Astrocyte (in vitro differentiated cells and primary cell): Measurements from ENCODE around the gene ARHGEF3. TPM values are rescaled to one million over a fixed set of nuclear protein-coding genes. Genes with fewer than 3 reads are reported as not detected.

Source experiments
- DNase-seq: peaks from one replicate; pipeline ENCODE4 v3.0.0-alpha.2; 2010; ENCODE audit warnings: low read depth
- FAIRE-seq: peaks from 2 replicates; lab custom pipeline; 2011; peaks lifted over from hg19 to GRCh38; lab: Jason Lieb, UNC
- H2AFZ ChIP-seq: 2 replicates; pipeline ENCODE4 v1.6.0; 2012; ENCODE audit warnings: low read depth, low read length, inconsistent platforms
- H3K27ac ChIP-seq: 2 replicates; pipeline ENCODE4 v1.5.1; 2011; ENCODE audit warnings: low read depth, low read length, inconsistent platforms
- H3K27me3 ChIP-seq: 2 replicates; pipeline ENCODE4 v1.6.0; 2011; ENCODE audit warnings: low read length, inconsistent platforms; ENCODE audit not compliant: insufficient read depth
- H3K36me3 ChIP-seq: 2 replicates; pipeline ENCODE4 v1.5.1; 2011; ENCODE audit warnings: low read length, inconsistent platforms; ENCODE audit not compliant: insufficient read depth
- H3K4me1 ChIP-seq: 2 replicates; pipeline ENCODE4 v1.5.1; 2011; ENCODE audit warnings: low read length, inconsistent platforms; ENCODE audit not compliant: insufficient read depth
- H3K4me2 ChIP-seq: 2 replicates; pipeline ENCODE4 v1.6.0; 2012; ENCODE audit warnings: low read length, inconsistent platforms
- H3K4me3 ChIP-seq: 2 replicates; pipeline ENCODE4 v1.5.1; 2011; ENCODE audit warnings: low read depth, mild to moderate bottlenecking, low read length, inconsistent platforms; ENCODE audit not compliant: insufficient read depth
- H3K79me2 ChIP-seq: 2 replicates; pipeline ENCODE4 v1.6.0; 2012; ENCODE audit warnings: mild to moderate bottlenecking, low read length, inconsistent platforms; ENCODE audit not compliant: insufficient read depth
- H3K9ac ChIP-seq: 2 replicates; pipeline ENCODE4 v1.6.0; 2012; ENCODE audit warnings: mild to moderate bottlenecking, low read length, inconsistent platforms
- H3K9me3 ChIP-seq: 2 replicates; pipeline ENCODE4 v1.5.1; 2012; ENCODE audit warnings: low read depth, mild to moderate bottlenecking, low read length, inconsistent platforms; ENCODE audit not compliant: insufficient read depth
- H4K20me1 ChIP-seq: 2 replicates; pipeline ENCODE4 v1.6.0; 2012; ENCODE audit warnings: low read length, inconsistent platforms; ENCODE audit not compliant: insufficient read depth
- H3K27ac Mint-ChIP-seq: one replicate; pipeline ENCODE4 v1.8.0; 2021; ENCODE audit warnings: mild to moderate bottlenecking, mixed read lengths; ENCODE audit not compliant: unreplicated experiment
- H3K27me3 Mint-ChIP-seq: one replicate; pipeline ENCODE4 v1.8.0; 2021; ENCODE audit warnings: low read depth, mixed read lengths; ENCODE audit not compliant: unreplicated experiment
- H3K36me3 Mint-ChIP-seq: one replicate; pipeline ENCODE4 v1.8.0; 2021; ENCODE audit warnings: low read depth, mixed read lengths; ENCODE audit not compliant: unreplicated experiment
- H3K4me1 Mint-ChIP-seq: one replicate; pipeline ENCODE4 v1.8.0; 2021; ENCODE audit warnings: low read depth, mixed read lengths; ENCODE audit not compliant: unreplicated experiment
- H3K4me3 Mint-ChIP-seq: one replicate; pipeline ENCODE4 v1.8.0; 2021; ENCODE audit warnings: mild to moderate bottlenecking, moderate library complexity, mixed read lengths; ENCODE audit not compliant: unreplicated experiment
- H3K9me3 Mint-ChIP-seq: one replicate; pipeline ENCODE4 v1.8.0; 2021; ENCODE audit warnings: mild to moderate bottlenecking, mixed read lengths; ENCODE audit not compliant: unreplicated experiment
- CTCF ChIP-seq: IDR thresholded peaks from 2 replicates; pipeline ENCODE4 v1.5.1; 2011; ENCODE audit warnings: low read depth, mild to moderate bottlenecking, inconsistent platforms, low read length, moderate library complexity; ENCODE audit not compliant: insufficient read depth
- EZH2 ChIP-seq: IDR thresholded peaks from 2 replicates; pipeline ENCODE4 v1.6.1; 2012; ENCODE audit warnings: mild to moderate bottlenecking, low read length, inconsistent platforms; ENCODE audit not compliant: insufficient read depth
- total RNA-seq: library from RNA; stranded (reverse); gene quantifications from 2 replicates; pipeline ENCODE4 v1.2.1, GENCODE V29; 2021

The ARHGEF3 gene
- total RNA-seq, 1 donor from 2014 or later: 14.9 TPM

GRCh38 chr3:56764184-56764583 is 37.6 kb downstream of the ARHGEF3 start:
- Histone ChIP-seq H4K20me1 (no peaks in the 10 kb centered on the region), H3K9ac (no peak overlapping the region), H2AFZ (no peak overlapping the region), H3K9me3 (no peaks in the 10 kb centered on the region), H3K4me3 (no peak overlapping the region), H3K4me2 (no peak overlapping the region), H3K4me1 (peaks cover 4% of the 10 kb centered on the region), H3K27ac (no peak overlapping the region), H3K36me3 (no peaks in the 10 kb centered on the region), H3K27me3 (no peaks in the 10 kb centered on the region), H3K79me2 (no peaks in the 10 kb centered on the region)
- peaks cover 13% of the 10 kb centered on the region for H3K4me1 Mint-ChIP-seq
- TF ChIP-seq CTCF (no peak), EZH2 (no peak)
- FAIRE-seq: no peak
- peaks cover 6% of the 10 kb centered on the region for H3K36me3 Mint-ChIP-seq
- H3K4me3 Mint-ChIP-seq: no peak overlapping the region
- DNase-seq: no peak
- H3K27ac Mint-ChIP-seq: no peak overlapping the region
- H3K9me3 Mint-ChIP-seq: peaks cover 2% of the 10 kb centered on the region
- H3K27me3 Mint-ChIP-seq: no peaks in the 10 kb centered on the region

GRCh38 chr3:56763233-56763632 is 38.5 kb downstream of the ARHGEF3 start:
- no peaks in the 10 kb centered on the region for H3K27me3 ChIP-seq
- H3K4me3 Mint-ChIP-seq: no peak overlapping the region
- peaks cover 12% of the 10 kb centered on the region for H3K4me1 Mint-ChIP-seq
- H3K9me3 ChIP-seq: no peaks in the 10 kb centered on the region
- peaks cover 6% of the 10 kb centered on the region for H3K36me3 Mint-ChIP-seq
- no peaks in the 10 kb centered on the region for H3K27me3 Mint-ChIP-seq
- peaks cover 2% of the 10 kb centered on the region for H3K9me3 Mint-ChIP-seq
- no peak overlapping the region for H3K9ac ChIP-seq
- no peaks in the 10 kb centered on the region for H3K79me2 ChIP-seq
- TF ChIP-seq EZH2: no peak
- TF ChIP-seq CTCF: no peak
- no peak overlapping the region for H3K4me3 ChIP-seq
- no peaks in the 10 kb centered on the region for H4K20me1 ChIP-seq
- H3K4me1 ChIP-seq: peaks cover 10% of the 10 kb centered on the region
- no peak for DNase-seq
- no peak overlapping the region for H3K27ac ChIP-seq
- H3K4me2 ChIP-seq: no peak overlapping the region
- H3K36me3 ChIP-seq: no peaks in the 10 kb centered on the region
- no peak overlapping the region for H3K27ac Mint-ChIP-seq
- no peak overlapping the region for H2AFZ ChIP-seq
- FAIRE-seq: no peak

GRCh38 chr3:56762718-56763117 is 39.0 kb downstream of the ARHGEF3 start:
- Histone ChIP-seq H3K36me3 (no peaks in the 10 kb centered on the region), H3K9ac (no peak overlapping the region), H3K4me3 (no peak overlapping the region), H3K9me3 (no peaks in the 10 kb centered on the region), H3K27me3 (no peaks in the 10 kb centered on the region), H3K4me2 (no peak overlapping the region), H4K20me1 (no peaks in the 10 kb centered on the region), H3K27ac (no peak overlapping the region), H3K4me1 (peaks cover 10% of the 10 kb centered on the region), H2AFZ (no peak overlapping the region), H3K79me2 (no peaks in the 10 kb centered on the region)
- no peak for TF ChIP-seq CTCF
- no peak for TF ChIP-seq EZH2
- Mint-ChIP-seq H3K4me3 (no peak overlapping the region), H3K9me3 (peaks cover 2% of the 10 kb centered on the region), H3K27me3 (no peaks in the 10 kb centered on the region), H3K27ac (no peak overlapping the region), H3K4me1 (peaks cover 12% of the 10 kb centered on the region), H3K36me3 (peaks cover 6% of the 10 kb centered on the region)
- FAIRE-seq (no peak), DNase-seq (no peak)
